Stomach (tissue), 4 donors: ENCODE measurements around the gene ADORA1.

Experiments
- POLR2A ChIP-seq, 4 donors: fragments of 450-650 bp; IDR thresholded peaks; one replicate each; pipeline ENCODE4 v1.6.1; 2016; ENCODE audit warnings: antibody characterized with exemption in 4 of 4, control low read depth in 2 of 4, mild to moderate bottlenecking in 1 of 4, moderate library complexity in 1 of 4
- POLR2AphosphoS5 ChIP-seq, 3 donors: sonication (generic); formaldehyde crosslinking; IDR thresholded peaks; one replicate each; pipeline ENCODE4 v1.6.1; 2016; ENCODE audit warnings: antibody characterized with exemption in 3 of 3

- TF ChIP-seq POLR2A (IDR thresholded peaks at IDR 0.05) (no peak), POLR2AphosphoS5 (IDR thresholded peaks at IDR 0.05) (no peak)
Measured at GRCh38 chr1:203187689-203188264, 60.3 kb downstream of the ADORA1 start.
